NB4 (cell line): ENCODE data around the gene CTIF.

Source experiments
- CTCF ChIP-seq: IDR thresholded peaks from one replicate; pipeline ENCODE4 v1.5.1; 2012; ENCODE audit warnings: low read depth, low read length
- POLR2A ChIP-seq: IDR thresholded peaks from 2 replicates; pipeline ENCODE4 v1.6.1; 2011; ENCODE audit warnings: mild to moderate bottlenecking; ENCODE audit not compliant: insufficient read length; ENCODE audit errors: extremely low read depth

GRCh38 chr18:48889981-48890762 lies 351.3 kb downstream of the CTIF start:
- no peak for TF ChIP-seq CTCF
- TF ChIP-seq POLR2A, result no peak
